Measurements from ENCODE around the gene CISD1.
"Not testable (repeated sequence)": the region's sequence is repeated elsewhere in the genome, so short reads cannot be mapped to it uniquely, and the experiment has no call there.

Gene CISD1

GRCh38 chr10:58268946-58269781 is at the start of gene CISD1:
CISD1 (plus strand) TSS chr10:58269162; CDS start chr10:58269274, 112 bp downstream.
- DNase-seq: peak; percentile 93

GRCh38 chr10:58219875-58220274 is 49.1 kb upstream of the CISD1 start:
- DNase-seq: no peak

DNA sequence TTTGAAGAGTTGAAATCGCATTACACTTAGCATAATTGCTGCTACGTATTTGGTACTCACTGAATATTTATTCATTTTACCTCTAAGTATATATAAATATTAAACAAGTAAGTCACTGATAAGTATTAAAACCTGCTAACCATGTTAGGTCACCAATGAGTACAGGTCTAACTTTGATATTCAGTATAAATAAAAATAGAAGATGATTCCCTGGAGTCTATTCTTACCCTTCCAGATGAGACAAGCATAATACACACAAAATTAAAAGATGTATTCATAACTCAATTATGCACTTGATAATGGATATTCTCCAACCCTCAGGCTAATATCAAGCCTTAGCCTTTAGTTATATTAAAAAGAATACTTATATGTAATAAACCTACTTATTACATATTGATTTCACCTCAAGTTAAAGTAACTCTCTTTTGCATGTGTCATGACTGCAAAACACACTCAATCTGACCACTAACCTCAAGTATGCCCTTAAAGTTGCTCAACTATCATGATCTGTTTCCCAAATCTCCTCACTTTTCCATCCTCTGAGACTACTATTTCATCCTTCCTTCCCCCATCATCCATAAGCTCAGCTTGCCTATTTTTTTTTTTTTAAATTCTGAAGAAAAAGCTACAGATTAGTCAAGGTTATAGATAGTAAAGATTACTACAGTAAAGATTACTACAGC is 48.1 kb upstream of the CISD1 start:
- no peak for DNase-seq

DNA sequence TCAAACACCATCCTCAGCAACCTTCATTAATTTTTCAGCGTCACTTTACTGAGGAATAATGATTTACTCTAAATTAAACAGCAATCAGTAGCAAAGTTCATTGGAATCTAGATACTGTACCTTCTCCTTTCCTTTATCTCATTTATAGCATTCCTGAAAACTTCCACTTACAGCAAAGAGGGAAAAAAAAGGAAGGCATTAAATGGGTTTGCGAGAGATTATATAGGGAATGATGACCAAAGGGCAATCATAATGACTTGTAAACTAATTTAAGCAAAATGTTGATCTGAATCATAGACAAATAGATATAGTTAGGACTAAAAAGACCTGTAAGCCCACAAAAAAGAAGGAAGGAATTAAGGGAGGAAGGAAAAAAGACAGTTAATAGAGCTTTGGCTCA is 43.3 kb upstream of the CISD1 start:
- no peak for DNase-seq

GRCh38 chr10:58229856-58230255 is 39.1 kb upstream of the CISD1 start:
- DNase-seq: peak; percentile 17

GRCh38 chr10:58237014-58237834 is 31.7 kb upstream of the CISD1 start:
- no peak for DNase-seq

DNA sequence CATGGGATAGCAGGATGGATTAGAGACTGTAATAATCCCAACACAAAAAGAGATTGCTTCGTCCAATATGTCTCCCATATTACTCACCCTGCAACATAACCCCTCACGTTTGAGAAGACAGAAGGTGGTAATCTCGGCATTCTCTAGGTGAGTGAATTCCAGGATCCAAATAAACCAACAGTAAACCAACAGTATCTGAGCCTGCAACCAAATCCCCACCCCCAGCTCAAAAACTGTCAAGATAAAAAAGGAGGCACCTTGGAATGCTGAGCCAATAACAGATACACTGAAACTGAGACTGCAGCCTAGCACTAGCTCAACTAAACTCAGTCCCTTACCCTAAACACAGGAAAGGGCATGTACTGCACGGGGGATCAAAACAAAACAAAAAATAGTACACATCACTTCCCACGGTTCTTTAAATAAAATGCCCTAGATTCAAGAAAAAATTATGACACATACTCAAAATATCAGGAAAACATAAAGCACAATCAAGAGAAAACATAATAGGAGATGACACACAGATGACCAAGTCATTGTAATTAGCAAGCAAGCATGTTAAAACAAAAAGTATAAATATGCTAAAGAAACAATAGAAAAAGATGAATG is 29.3 kb upstream of the CISD1 start:
- DNase-seq: no peak

DNA sequence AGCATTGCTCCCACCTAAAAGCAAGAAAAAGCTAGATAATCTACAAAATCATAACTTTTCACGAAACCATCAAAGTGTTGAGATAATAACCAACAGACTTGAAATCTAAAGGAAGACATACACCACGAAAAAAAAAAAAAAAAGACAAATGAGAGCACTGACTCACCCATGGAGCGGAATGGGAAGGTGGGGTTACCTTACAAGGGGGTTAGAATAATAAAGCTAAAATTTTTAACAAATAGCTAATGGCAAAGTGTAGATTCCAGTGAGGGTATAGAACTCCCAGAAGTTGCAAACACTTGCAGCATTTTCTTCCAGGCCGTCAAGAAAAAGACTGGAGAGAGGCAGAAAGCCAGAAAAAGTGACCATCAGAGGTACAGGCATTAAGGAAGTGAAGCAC is 28.4 kb upstream of the CISD1 start:
- no peak for DNase-seq

GRCh38 chr10:58241346-58241745 is 27.6 kb upstream of the CISD1 start:
- no peak for DNase-seq

DNA sequence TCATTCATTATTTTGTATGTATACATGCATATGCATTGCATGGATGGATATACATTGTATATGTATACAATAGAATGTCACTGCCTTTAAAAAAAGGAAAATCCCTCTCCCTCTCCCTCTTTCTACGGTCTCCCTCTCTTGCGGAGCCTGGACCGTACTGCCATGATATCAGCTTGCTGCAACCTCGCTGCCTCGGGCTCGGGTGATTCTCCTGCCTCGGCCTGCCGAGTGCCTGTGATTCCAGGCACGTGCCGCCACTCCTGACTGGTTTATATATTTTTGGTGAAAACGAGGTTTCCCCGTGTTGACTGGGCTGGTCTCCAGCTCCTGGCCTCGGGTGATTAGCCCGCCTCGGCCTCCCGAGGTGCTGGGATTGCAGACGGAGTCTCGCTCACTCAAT is 25.7 kb upstream of the CISD1 start:
- no peak for DNase-seq

DNA sequence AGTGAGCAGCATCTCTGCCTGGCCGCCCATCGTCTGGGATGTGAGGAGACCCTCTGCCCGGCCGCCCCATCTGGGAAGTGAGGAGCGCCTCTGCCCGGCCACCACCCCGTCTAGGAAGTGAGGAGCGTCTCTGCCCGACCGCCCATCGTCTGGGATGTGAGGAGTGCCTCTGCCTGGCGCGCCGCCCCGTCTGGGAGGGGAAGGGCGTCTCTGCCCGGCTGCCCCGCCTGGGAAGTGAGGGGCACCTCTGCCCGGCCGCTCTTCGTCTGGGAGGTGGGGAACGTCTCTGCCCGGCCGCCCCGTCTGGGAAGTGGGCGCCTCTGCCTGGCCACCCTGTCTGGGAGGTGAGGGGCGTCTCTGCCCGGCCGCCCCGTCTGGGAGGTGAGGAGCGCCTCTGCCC is 25.2 kb upstream of the CISD1 start:
- not testable (repeated sequence) for DNase-seq

DNA sequence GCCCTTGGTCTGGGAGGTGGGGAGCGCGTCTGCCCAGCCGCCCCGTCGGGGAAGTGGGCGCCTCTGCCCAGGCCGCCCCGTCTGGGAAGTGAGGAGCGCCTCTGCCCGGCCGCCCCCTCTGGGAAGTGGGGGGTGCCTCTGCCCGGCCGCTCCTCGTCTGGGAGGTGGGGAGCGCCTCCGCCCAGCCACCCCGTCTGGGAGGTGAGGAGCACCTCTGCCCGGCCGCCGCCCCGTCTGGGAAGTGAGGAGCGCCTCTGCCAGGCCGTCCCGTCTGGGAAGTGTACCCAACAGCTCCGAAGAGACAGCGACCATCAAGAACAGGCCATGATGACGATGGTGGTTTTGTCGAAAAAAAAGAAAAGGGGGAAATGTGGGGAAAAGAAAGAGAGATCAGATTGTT is 24.7 kb upstream of the CISD1 start:
- DNase-seq: not testable (repeated sequence)

DNA sequence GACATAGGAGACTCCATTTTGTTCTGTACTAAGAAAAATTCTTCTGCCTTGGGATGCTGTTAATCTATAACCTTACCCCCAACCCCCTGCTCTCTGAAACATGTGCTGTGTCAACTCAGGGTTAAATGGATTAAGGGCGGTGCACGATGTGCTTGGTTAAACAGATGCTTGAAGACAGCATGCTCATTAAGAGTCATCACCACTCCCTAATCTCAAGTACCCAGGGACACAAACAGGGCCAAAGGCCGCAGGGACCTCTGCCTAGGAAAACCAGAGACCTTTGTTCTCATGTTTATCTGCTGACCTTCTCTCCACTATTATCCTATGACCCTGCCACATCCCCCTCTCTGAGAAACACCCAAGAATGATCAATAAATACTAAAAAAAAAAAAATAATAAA is 24.3 kb upstream of the CISD1 start:
- not testable (repeated sequence) for DNase-seq

DNA sequence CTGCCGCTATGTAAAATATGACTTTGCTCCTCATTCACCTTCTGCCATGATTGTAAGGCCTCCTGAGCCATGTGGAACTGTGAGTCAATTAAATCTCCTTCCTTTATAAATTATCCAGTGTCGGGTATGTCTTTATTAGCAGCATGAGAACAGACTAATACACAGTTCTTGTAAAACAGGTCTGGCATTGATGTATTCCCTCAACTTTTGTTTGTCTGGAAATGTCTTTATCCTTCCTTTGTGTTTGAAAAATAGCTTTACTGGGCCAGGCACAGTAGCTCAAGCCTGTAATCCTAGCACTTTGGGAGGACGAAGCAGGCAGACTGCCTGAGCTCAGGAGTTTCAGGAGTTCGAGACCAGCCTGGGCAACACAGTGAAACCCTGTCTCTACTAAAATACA is 15.8 kb upstream of the CISD1 start:
- DNase-seq: no peak

GRCh38 chr10:58254644-58255043 is 14.3 kb upstream of the CISD1 start:
- DNase-seq: no peak

- DNase-seq: not testable (repeated sequence)
Observed at GRCh38 chr10:58256013-58256780, 12.8 kb upstream of the CISD1 start.

- no peak for DNase-seq
Observed at GRCh38 chr10:58258977-58259692, 9.8 kb upstream of the CISD1 start.

DNA sequence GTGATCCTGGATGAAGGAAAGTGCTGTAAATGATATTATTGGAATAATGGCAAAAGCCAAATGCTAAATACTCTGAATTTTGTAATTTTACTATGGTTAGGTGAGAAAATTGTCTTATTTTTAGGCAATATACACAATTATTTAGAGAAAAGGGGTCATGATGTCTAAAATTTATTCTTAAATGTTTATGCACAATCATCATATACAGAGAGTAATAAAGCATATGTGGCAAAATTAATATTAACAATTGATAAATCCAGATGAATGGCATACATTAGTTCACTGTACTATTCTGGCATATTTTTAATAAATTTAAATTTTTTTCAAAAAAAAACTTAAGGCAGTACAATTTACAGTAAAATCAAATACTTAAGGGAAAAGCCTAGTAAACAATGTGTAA is 8.6 kb upstream of the CISD1 start:
- no peak for DNase-seq

DNA sequence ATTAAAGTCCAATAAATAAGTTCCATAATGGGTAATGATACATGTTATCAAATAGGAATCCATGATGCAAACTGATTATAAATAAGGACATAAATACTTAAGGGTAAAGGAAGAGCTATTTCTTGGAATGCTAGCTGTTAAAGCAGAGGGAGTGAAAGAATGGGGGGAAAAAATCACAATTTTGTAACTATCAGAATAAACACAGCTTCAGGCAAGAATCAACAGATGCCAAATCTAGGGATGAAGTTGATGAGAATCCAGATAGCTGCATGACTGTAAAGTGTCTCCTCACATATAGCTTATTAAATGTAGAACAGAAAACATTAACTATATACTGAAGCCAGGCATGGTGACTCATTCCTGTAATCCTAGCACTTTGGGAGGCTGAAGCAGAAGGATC is 6.2 kb upstream of the CISD1 start:
- DNase-seq: no peak

DNA sequence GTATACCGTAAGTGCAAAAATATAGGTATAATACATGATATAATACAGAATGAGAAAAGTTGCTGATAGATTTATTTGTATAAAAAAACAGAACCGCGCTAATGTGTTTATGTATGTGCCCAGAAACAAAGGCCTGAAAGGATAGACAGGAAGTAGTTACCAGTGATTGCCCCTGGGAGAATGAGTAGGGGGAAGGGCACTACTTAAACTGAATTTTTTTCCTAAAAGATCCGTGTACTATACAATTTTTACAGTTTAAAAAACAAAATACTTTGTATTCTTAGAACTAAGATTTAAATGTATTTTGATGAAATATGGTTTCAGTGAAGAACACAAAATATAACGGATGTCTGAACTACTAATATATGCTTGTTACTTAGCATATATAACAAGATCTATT is 4.2 kb upstream of the CISD1 start:
- DNase-seq: no peak

DNA sequence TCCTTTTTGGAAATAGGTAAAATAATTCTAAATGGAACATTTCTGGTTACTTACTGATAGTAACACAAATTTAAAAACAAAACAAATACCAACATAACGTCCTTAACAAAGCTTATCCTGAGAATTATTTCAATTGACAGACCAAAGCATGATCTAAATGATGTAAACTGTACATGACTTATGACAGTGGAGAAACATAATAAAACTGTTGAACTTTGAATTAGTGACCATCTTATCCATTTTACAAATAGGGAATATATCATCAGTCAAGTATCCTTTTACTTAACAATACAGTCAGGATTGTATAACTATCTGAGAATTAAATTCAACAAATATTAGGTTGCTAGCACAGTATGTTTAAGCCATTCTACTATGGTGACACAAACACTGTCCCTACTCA is 3.7 kb upstream of the CISD1 start:
- no peak for DNase-seq
